Medulla oblongata (tissue), 1 donor: Measurements from ENCODE around the gene LONP2.
"Not testable (repeated sequence)": the region's sequence is repeated elsewhere in the genome, so short reads cannot be mapped to it uniquely, and the experiment has no call there.

Experiments
- DNase-seq: peaks from one replicate; pipeline ENCODE4 v3.0.0-alpha.2; 2015; ENCODE audit errors: extremely low spot score

LONP2 gene

DNA sequence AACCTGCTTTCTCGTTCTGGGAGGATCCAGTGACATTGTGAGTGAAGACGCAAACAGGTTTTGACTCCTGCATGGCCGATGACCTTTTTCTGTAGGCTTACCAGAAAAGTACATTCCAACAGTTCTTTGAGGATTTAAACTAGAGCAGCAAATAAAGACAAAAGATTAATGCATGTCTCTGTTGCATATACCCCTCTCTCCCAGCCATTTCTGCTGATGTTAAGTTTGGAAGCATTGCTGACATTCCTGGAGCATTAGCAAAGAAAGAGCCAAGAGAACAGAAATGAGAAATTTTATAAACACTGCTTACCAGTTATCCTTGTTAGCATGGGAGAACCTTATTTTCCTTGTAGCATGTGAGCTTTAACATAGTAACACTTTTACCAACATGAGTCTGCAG lies 91.9 kb downstream of the LONP2 start:
- no peak for DNase-seq

- no peak for DNase-seq
These were observed 96.0 kb downstream of the LONP2 start for GRCh38 chr16:48340054-48340453.

GRCh38 chr16:48342591-48342990 lies 98.5 kb downstream of the LONP2 start:
- no peak for DNase-seq

GRCh38 chr16:48347191-48347865 lies 103.2 kb downstream of the LONP2 start:
- no peak for DNase-seq

- DNase-seq: no peak
These were observed 103.9 kb downstream of the LONP2 start for GRCh38 chr16:48347980-48348379.

GRCh38 chr16:48350736-48351135 lies 106.6 kb downstream of the LONP2 start:
- no peak for DNase-seq

GRCh38 chr16:48352648-48353390 lies 108.7 kb downstream of the LONP2 start:
- DNase-seq: no peak

GRCh38 chr16:48353565-48354163 lies 109.6 kb downstream of the LONP2 start:
- peak; percentile 81 for DNase-seq

GRCh38 chr16:48354385-48354784 lies 110.3 kb downstream of the LONP2 start:
- DNase-seq: not testable (repeated sequence)

GRCh38 chr16:48354877-48355855 lies 111.1 kb downstream of the LONP2 start:
- DNase-seq: no peak

- DNase-seq: no peak
These were observed 112.7 kb downstream of the LONP2 start for GRCh38 chr16:48356633-48357376.

GRCh38 chr16:48358419-48358818 lies 114.3 kb downstream of the LONP2 start:
- no peak for DNase-seq

GRCh38 chr16:48359983-48360382 lies 115.9 kb downstream of the LONP2 start:
- no peak for DNase-seq

- DNase-seq: no peak
These were observed 116.9 kb downstream of the LONP2 start for GRCh38 chr16:48361012-48361411.

DNA sequence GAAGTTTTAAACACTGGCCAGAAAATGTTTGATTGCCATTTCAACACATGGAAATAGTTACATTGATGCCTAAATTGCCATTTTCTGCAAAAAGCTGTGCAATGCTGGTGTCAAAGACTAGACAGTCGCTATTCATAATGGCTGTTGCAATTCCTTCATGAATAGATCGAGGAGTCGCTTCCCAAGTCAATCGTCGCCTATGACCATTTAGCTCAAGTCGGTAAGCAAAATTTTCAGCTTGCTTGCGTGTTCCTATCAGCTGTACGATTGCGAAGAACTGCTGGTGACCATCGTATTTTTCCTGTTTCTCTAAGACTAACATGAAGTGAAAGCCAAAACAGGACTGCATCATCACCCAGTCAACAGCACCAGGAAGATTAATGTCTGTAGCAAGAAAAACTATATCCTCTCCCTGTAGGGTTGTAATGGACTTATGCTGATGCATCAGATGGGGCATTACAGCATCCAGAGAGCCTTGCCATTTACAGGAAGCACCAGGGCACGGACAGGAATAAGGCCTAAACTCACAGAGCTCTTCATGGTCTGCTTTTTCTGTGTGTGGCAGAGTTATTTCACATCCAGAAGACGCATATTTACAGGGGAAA lies 117.5 kb downstream of the LONP2 start:
- no peak for DNase-seq

DNA sequence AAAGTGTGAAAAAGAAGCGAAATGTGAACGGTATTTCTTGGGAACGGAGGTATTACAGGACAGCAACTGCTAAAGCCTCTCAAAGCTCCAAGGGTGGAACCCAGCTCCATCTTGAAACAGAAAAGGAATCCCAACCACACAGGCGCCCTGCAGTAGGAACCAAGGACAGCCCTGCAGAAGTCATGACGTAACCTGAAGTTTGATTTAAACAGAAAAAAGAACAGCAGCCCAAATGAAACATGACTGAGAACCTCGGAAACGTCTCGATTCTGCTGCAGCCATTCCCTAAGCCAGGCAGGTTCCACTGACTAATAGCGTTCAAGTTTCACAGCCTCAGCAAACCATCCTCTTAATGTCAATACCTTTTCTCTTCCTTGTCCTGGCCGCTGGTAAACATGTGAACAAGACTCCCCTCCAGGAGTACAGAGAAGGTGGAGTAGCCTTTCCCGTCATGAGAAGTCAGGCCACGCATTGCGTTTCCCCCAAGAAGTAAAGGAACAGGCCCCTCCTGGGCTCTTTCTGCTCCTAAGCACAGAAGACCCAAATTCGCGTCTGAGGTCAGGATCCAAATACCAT lies 121.0 kb downstream of the LONP2 start:
- DNase-seq: no peak

- DNase-seq: peak; percentile 90
These were observed 121.6 kb downstream of the LONP2 start for GRCh38 chr16:48365601-48366164.

DNA sequence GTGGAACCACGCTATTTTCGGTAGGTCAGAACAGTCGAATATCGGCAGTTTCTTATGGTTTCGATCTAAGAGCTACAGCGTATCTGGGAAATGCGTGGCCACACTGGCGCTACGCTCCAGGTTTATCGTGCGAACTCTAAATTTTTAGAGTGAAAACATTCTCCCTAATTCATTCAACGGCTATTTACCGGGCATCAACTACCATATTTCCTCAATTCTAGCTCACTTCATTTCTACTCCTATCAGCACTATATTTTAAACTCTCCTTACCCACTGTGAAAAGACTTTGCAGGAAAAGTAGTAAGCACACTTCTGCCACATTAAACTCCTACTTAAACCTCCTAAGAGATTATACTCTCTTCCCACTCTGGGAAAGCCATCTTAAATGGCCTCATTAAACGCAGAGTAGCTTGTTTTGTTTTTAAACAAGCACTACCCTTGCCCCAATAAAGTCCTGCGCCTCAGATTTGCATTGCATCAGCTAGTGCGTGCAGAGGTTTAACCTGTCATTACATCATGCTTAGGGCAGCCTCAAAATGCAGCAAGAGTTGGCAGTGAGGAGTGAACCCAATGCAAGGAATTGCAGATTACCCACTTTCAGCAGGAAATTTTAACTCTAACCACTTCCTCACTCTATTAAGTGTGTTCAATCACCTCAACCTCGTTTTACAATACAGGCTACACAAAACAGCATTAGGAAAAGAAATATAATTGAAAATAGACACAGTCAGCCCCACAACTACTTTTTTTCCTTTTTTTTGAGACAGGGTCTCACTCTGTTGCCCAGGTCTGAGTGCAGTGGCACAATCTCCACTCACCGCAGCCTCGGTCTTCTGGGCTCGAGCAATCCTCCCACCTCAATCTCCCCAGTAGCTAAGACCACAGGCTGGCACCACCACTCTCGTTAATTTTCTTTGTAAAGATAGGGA lies 122.3 kb downstream of the LONP2 start:
- no peak for DNase-seq
